ENCODE data around the gene IDH2.

IDH2 gene

GRCh38 chr15:90060797-90061196, 41.5 kb downstream of the IDH2 start:
- peaks cover 63% of the 10 kb centered on the region for H3K4me1 ChIP-seq (ENCODE audit: control insufficient read depth, insufficient read depth, low read length)

GRCh38 chr15:90059208-90059985, 42.9 kb downstream of the IDH2 start:
- Histone ChIP-seq H3K36me3 (ENCODE audit: control insufficient read depth, insufficient read depth, low read length) (no peaks in the 10 kb centered on the region), H3K9ac (ENCODE audit: low read length) (peak overlapping the region; percentile 47), H3K27ac (ENCODE audit: low read depth, low read length) (peak overlapping the region; percentile 57; the same call in 1 of the 2 replicates), H3K27me3 (ENCODE audit: control insufficient read depth, insufficient read depth, low read length) (no peaks in the 10 kb centered on the region), H3K4me3 (ENCODE audit: low read depth, low read length) (no peak overlapping the region), H3K4me1 (ENCODE audit: control insufficient read depth, insufficient read depth, low read length) (peaks cover 59% of the 10 kb centered on the region), H3K9me3 (ENCODE audit: control insufficient read depth, insufficient read depth, low read depth, low read length) (no peaks in the 10 kb centered on the region; the same call in 1 of the 2 replicates)

More at GRCh38 chr15:90060797-90061196, 41.5 kb downstream of the IDH2 start:
- H3K27ac ChIP-seq (ENCODE audit: low read depth, low read length) = no peak overlapping the region; the same call in 1 of the 2 replicates
- no peaks in the 10 kb centered on the region for H3K36me3 ChIP-seq (ENCODE audit: control insufficient read depth, insufficient read depth, low read length)
- H3K4me3 ChIP-seq (ENCODE audit: low read depth, low read length) = no peak overlapping the region
- no peak overlapping the region for H3K9ac ChIP-seq (ENCODE audit: low read length)
- H3K9me3 ChIP-seq (ENCODE audit: control insufficient read depth, insufficient read depth, low read depth, low read length) = no peaks in the 10 kb centered on the region; the same call in 1 of the 2 replicates
- H3K27me3 ChIP-seq (ENCODE audit: control insufficient read depth, insufficient read depth, low read length) = no peaks in the 10 kb centered on the region

GRCh38 chr15:90058775-90059174, 43.5 kb downstream of the IDH2 start:
- Histone ChIP-seq H3K36me3 (ENCODE audit: control insufficient read depth, insufficient read depth, low read length) (no peaks in the 10 kb centered on the region), H3K4me1 (ENCODE audit: control insufficient read depth, insufficient read depth, low read length) (peaks cover 54% of the 10 kb centered on the region), H3K9me3 (ENCODE audit: control insufficient read depth, insufficient read depth, low read depth, low read length) (no peaks in the 10 kb centered on the region; the same call in 1 of the 2 replicates), H3K4me3 (ENCODE audit: low read depth, low read length) (no peak overlapping the region), H3K27ac (ENCODE audit: low read depth, low read length) (peak overlapping the region; percentile 57; the same call in 1 of the 2 replicates), H3K9ac (ENCODE audit: low read length) (no peak overlapping the region), H3K27me3 (ENCODE audit: control insufficient read depth, insufficient read depth, low read length) (no peaks in the 10 kb centered on the region)

GRCh38 chr15:90058308-90058707, 44.0 kb downstream of the IDH2 start:
- peaks cover 50% of the 10 kb centered on the region for H3K4me1 ChIP-seq (ENCODE audit: control insufficient read depth, insufficient read depth, low read length)
- H3K9ac ChIP-seq (ENCODE audit: low read length) = no peak overlapping the region
- H3K4me3 ChIP-seq (ENCODE audit: low read depth, low read length) = no peak overlapping the region

GRCh38 chr15:90056529-90056928, 45.7 kb downstream of the IDH2 start:
- Histone ChIP-seq H3K27ac (ENCODE audit: low read depth, low read length) (no peak overlapping the region), H3K9ac (ENCODE audit: low read length) (no peak overlapping the region), H3K4me1 (ENCODE audit: control insufficient read depth, insufficient read depth, low read length) (peaks cover 35% of the 10 kb centered on the region)

More at GRCh38 chr15:90058308-90058707, 44.0 kb downstream of the IDH2 start:
- H3K27ac ChIP-seq (ENCODE audit: low read depth, low read length) = no peak overlapping the region
- H3K9me3 ChIP-seq (ENCODE audit: control insufficient read depth, insufficient read depth, low read depth, low read length) = no peaks in the 10 kb centered on the region; the same call in 1 of the 2 replicates
- no peaks in the 10 kb centered on the region for H3K36me3 ChIP-seq (ENCODE audit: control insufficient read depth, insufficient read depth, low read length)
- H3K27me3 ChIP-seq (ENCODE audit: control insufficient read depth, insufficient read depth, low read length) = no peaks in the 10 kb centered on the region

GRCh38 chr15:90055182-90055581, 47.1 kb downstream of the IDH2 start:
- H3K27me3 ChIP-seq (ENCODE audit: control insufficient read depth, insufficient read depth, low read length) = no peaks in the 10 kb centered on the region
- H3K9ac ChIP-seq (ENCODE audit: low read length) = no peak overlapping the region
- no peaks in the 10 kb centered on the region for H3K36me3 ChIP-seq (ENCODE audit: control insufficient read depth, insufficient read depth, low read length)
- H3K9me3 ChIP-seq (ENCODE audit: control insufficient read depth, insufficient read depth, low read depth, low read length) = no peaks in the 10 kb centered on the region; the same call in 1 of the 2 replicates
- no peak overlapping the region for H3K27ac ChIP-seq (ENCODE audit: low read depth, low read length)
- no peak overlapping the region for H3K4me3 ChIP-seq (ENCODE audit: low read depth, low read length)
- peaks cover 30% of the 10 kb centered on the region for H3K4me1 ChIP-seq (ENCODE audit: control insufficient read depth, insufficient read depth, low read length)

More at GRCh38 chr15:90056529-90056928, 45.7 kb downstream of the IDH2 start:
- H3K4me3 ChIP-seq (ENCODE audit: low read depth, low read length) = no peak overlapping the region
- H3K36me3 ChIP-seq (ENCODE audit: control insufficient read depth, insufficient read depth, low read length) = no peaks in the 10 kb centered on the region
- H3K27me3 ChIP-seq (ENCODE audit: control insufficient read depth, insufficient read depth, low read length) = no peaks in the 10 kb centered on the region
- no peaks in the 10 kb centered on the region; the same call in 1 of the 2 replicates for H3K9me3 ChIP-seq (ENCODE audit: control insufficient read depth, insufficient read depth, low read depth, low read length)

GRCh38 chr15:90054618-90055097, 47.6 kb downstream of the IDH2 start:
- Histone ChIP-seq H3K36me3 (ENCODE audit: control insufficient read depth, insufficient read depth, low read length) (no peaks in the 10 kb centered on the region), H3K9ac (ENCODE audit: low read length) (no peak overlapping the region), H3K27ac (ENCODE audit: low read depth, low read length) (no peak overlapping the region), H3K9me3 (ENCODE audit: control insufficient read depth, insufficient read depth, low read depth, low read length) (no peaks in the 10 kb centered on the region; the same call in 1 of the 2 replicates), H3K4me1 (ENCODE audit: control insufficient read depth, insufficient read depth, low read length) (peaks cover 26% of the 10 kb centered on the region), H3K4me3 (ENCODE audit: low read depth, low read length) (no peak overlapping the region), H3K27me3 (ENCODE audit: control insufficient read depth, insufficient read depth, low read length) (no peaks in the 10 kb centered on the region)

- Histone ChIP-seq H3K9me3 (ENCODE audit: control insufficient read depth, insufficient read depth, low read depth, low read length) (no peaks in the 10 kb centered on the region; the same call in 1 of the 2 replicates), H3K27me3 (ENCODE audit: control insufficient read depth, insufficient read depth, low read length) (no peaks in the 10 kb centered on the region), H3K36me3 (ENCODE audit: control insufficient read depth, insufficient read depth, low read length) (no peaks in the 10 kb centered on the region), H3K9ac (ENCODE audit: low read length) (no peak overlapping the region), H3K4me3 (ENCODE audit: low read depth, low read length) (no peak overlapping the region), H3K27ac (ENCODE audit: low read depth, low read length) (no peak overlapping the region), H3K4me1 (ENCODE audit: control insufficient read depth, insufficient read depth, low read length) (peaks cover 18% of the 10 kb centered on the region)
These were observed 48.4 kb downstream of the IDH2 start for GRCh38 chr15:90053685-90054466.

GRCh38 chr15:90051874-90052273, 50.4 kb downstream of the IDH2 start:
- Histone ChIP-seq H3K9me3 (ENCODE audit: control insufficient read depth, insufficient read depth, low read depth, low read length) (no peaks in the 10 kb centered on the region), H3K4me3 (ENCODE audit: low read depth, low read length) (no peak overlapping the region), H3K27me3 (ENCODE audit: control insufficient read depth, insufficient read depth, low read length) (no peaks in the 10 kb centered on the region), H3K9ac (ENCODE audit: low read length) (no peak overlapping the region), H3K4me1 (ENCODE audit: control insufficient read depth, insufficient read depth, low read length) (peaks cover 11% of the 10 kb centered on the region), H3K36me3 (ENCODE audit: control insufficient read depth, insufficient read depth, low read length) (no peaks in the 10 kb centered on the region), H3K27ac (ENCODE audit: low read depth, low read length) (no peak overlapping the region)

GRCh38 chr15:90049666-90050604, 52.3 kb downstream of the IDH2 start:
- no peaks in the 10 kb centered on the region for H3K27me3 ChIP-seq (ENCODE audit: control insufficient read depth, insufficient read depth, low read length)
- H3K36me3 ChIP-seq (ENCODE audit: control insufficient read depth, insufficient read depth, low read length) = no peaks in the 10 kb centered on the region
- H3K4me3 ChIP-seq (ENCODE audit: low read depth, low read length) = no peak overlapping the region
- peaks cover 10% of the 10 kb centered on the region for H3K4me1 ChIP-seq (ENCODE audit: control insufficient read depth, insufficient read depth, low read length)
- no peak overlapping the region for H3K9ac ChIP-seq (ENCODE audit: low read length)
- H3K27ac ChIP-seq (ENCODE audit: low read depth, low read length) = no peak overlapping the region
- no peaks in the 10 kb centered on the region for H3K9me3 ChIP-seq (ENCODE audit: control insufficient read depth, insufficient read depth, low read depth, low read length)

Data from HUES6 (cell line).